K562 (cell line): ENCODE data around the gene CENPO. TPM values are rescaled to one million over a fixed set of nuclear protein-coding genes. Genes with fewer than 3 reads are reported as not detected.

Source experiments
- ATAC-seq: fragments of 200-7000 bp; cut with Tn5 transposase; 3 replicates; pipeline ENCODE4 v1.9.1; 2020; ENCODE audit warnings: moderate library complexity
- BruUV-seq: library from RNA; stranded (reverse); fragments of 400-500 nt; replicated peaks from 2 replicates; lab custom pipeline; 2021; lab: Mats Ljungman, UMichigan
- CTCF ChIA-PET: fragments of 300-600 bp; formaldehyde crosslinking; extraction: SDS; loops from one replicate; lab custom pipeline; 2021; ENCODE audit warnings: low intra/inter-chr PET ratio; lab: Yijun Ruan, JAX
- POLR2A ChIA-PET: fragments of 300-600, 350-650 bp; sonication (Branson Sonifier 250); formaldehyde crosslinking; extraction: SDS; loops from one replicate; lab custom pipeline; 2021; ENCODE audit warnings: antibody characterized with exemption, inconsistent platforms; lab: Yijun Ruan, JAX
- DNase-seq, 4 experiments: peaks; one replicate each; pipeline versions ENCODE4 v3.0.0 to v3.0.0-alpha.2; 2011 to 2018; ENCODE audit warnings: low spot score in 3 of 4, mixed read lengths in 3 of 4; ENCODE audit errors: extremely low read depth in 1 of 4
- FAIRE-seq: peaks from 2 replicates; lab custom pipeline; 2011; peaks lifted over from hg19 to GRCh38; lab: Jason Lieb, UNC
- H2AFZ ChIP-seq: 2 replicates; pipeline ENCODE4 v1.6.0; 2011; ENCODE audit warnings: low read depth, low read length, control low read depth, inconsistent platforms
- H3K27ac ChIP-seq: fragments of 200-600 bp; 3 replicates; pipeline ENCODE4 v1.8.0; 2011; ENCODE audit warnings: low read depth, mild to moderate bottlenecking, control low read depth, inconsistent platforms, low read length, moderate library complexity, mixed read lengths; ENCODE audit errors: extremely low read depth
- H3K27me3 ChIP-seq, 2 experiments: fragments of 300-600 bp in 1 of 2; 2 replicates in 1 of 2; 3 replicates in 1 of 2; pipeline versions ENCODE4 v1.6.0 to v1.8.0; 2011; ENCODE audit warnings: inconsistent platforms in 2 of 2, low read length in 2 of 2, mild to moderate bottlenecking in 1 of 2, mixed read lengths in 1 of 2, moderate library complexity in 1 of 2; ENCODE audit not compliant: control insufficient read depth in 2 of 2, insufficient read depth in 2 of 2
- H3K36me3 ChIP-seq: fragments of 300-600 bp; 3 replicates; pipeline ENCODE4 v1.8.0; 2011; ENCODE audit warnings: mild to moderate bottlenecking, low read length, inconsistent platforms; ENCODE audit not compliant: control insufficient read depth, insufficient read depth
- H3K4me1 ChIP-seq, 2 experiments: fragments of 200-600 bp in 1 of 2; replicated peaks in 1 of 2; 2 replicates in 1 of 2; 3 replicates in 1 of 2; pipeline versions ENCODE4 v1.5.1 to v1.8.0; 2011; ENCODE audit warnings: inconsistent platforms in 2 of 2, low read length in 2 of 2, mild to moderate bottlenecking in 1 of 2, mixed read lengths in 1 of 2, moderate library complexity in 1 of 2; ENCODE audit not compliant: control insufficient read depth in 2 of 2, insufficient read depth in 2 of 2
- H3K4me2 ChIP-seq: 2 replicates; pipeline ENCODE4 v1.6.1; 2011; ENCODE audit warnings: low read length, control low read depth, inconsistent platforms, mixed read lengths; ENCODE audit not compliant: insufficient read depth
- H3K4me3 ChIP-seq: fragments of 200-600 bp; sonication (generic), shearing (Covaris generic); 2 replicates; pipeline ENCODE4 v1.5.1; 2016; ENCODE audit warnings: control low read depth, inconsistent platforms
- H3K79me2 ChIP-seq: fragments of 200-600 bp; 3 replicates; pipeline ENCODE4 v1.8.0; 2011; ENCODE audit warnings: low read length, inconsistent platforms; ENCODE audit not compliant: control insufficient read depth, insufficient read depth
- H3K9ac ChIP-seq, 2 experiments: 2 replicates each; pipeline versions ENCODE4 v1.6.0 to v1.6.1; 2011; ENCODE audit warnings: low read depth in 2 of 2, low read length in 2 of 2, control low read depth in 1 of 2, inconsistent platforms in 1 of 2, mild to moderate bottlenecking in 1 of 2, mixed read lengths in 1 of 2; ENCODE audit not compliant: insufficient read depth in 1 of 2
- H3K9me1 ChIP-seq: one replicate; pipeline ENCODE4 v1.6.0; 2011; ENCODE audit warnings: inconsistent platforms, mild to moderate bottlenecking, low read length, moderate library complexity; ENCODE audit not compliant: control insufficient read depth, insufficient read depth
- H3K9me3 ChIP-seq: replicated peaks from 2 replicates; pipeline ENCODE4 v1.5.1; 2011; ENCODE audit warnings: low read depth, low read length, inconsistent platforms; ENCODE audit not compliant: control insufficient read depth, insufficient read depth
- H4K20me1 ChIP-seq: replicated peaks from 2 replicates; pipeline ENCODE4 v1.6.1; 2011; ENCODE audit warnings: low read length, inconsistent platforms, mixed read lengths; ENCODE audit not compliant: control insufficient read depth, insufficient read depth
- CBFA2T2 ChIP-seq: fragments of 450-650 bp; conservative IDR thresholded peaks from 2 replicates; pipeline ENCODE4 v1.6.1; 2017; ENCODE audit warnings: mild to moderate bottlenecking
- IRF9 ChIP-seq: fragments of 450-650 bp; IDR thresholded peaks from 2 replicates; pipeline ENCODE4 v1.6.1; 2016; ENCODE audit warnings: missing biosample characterization, missing genetic modification characterization
- MIER1 ChIP-seq: fragments of 450-650 bp; IDR thresholded peaks from 2 replicates; pipeline ENCODE4 v1.6.1; 2016; ENCODE audit warnings: antibody characterized with exemption, mild to moderate bottlenecking, low read depth
- RBM39 ChIP-seq: fragments of 200-400 bp; formaldehyde crosslinking; optimal IDR thresholded peaks from 2 replicates; pipeline ENCODE3; 2018; ENCODE audit warnings: low read depth, low read length
- SMARCC2 ChIP-seq: fragments of 450-650 bp; IDR thresholded peaks from 2 replicates; pipeline ENCODE4 v1.6.1; 2017; ENCODE audit warnings: antibody characterized with exemption, moderate library complexity, mild to moderate bottlenecking, low read depth
- SRSF3 ChIP-seq: fragments of 200-400 bp; formaldehyde crosslinking; IDR thresholded peaks from 2 replicates; pipeline ENCODE4 v1.6.1; 2016; ENCODE audit warnings: mild to moderate bottlenecking, low read length, moderate library complexity; ENCODE audit not compliant: insufficient read depth
- TEAD1 ChIP-seq, 2 experiments: fragments of 450-650 bp in 1 of 2; sonication (generic) in 1 of 2; formaldehyde crosslinking; IDR thresholded peaks; 2 replicates each; pipeline versions ENCODE4 v1.4.0 to v1.8.0; 2020 to 2022; ENCODE audit warnings: mild to moderate bottlenecking in 2 of 2, missing genetic modification reagents in 1 of 2
- TSHZ1 ChIP-seq: fragments of 250-450 bp; sonication (Bioruptor Pico); IDR thresholded peaks from 2 replicates; pipeline ENCODE4 v1.4.0; 2020; ENCODE audit warnings: mild to moderate bottlenecking, moderate library complexity
- ZKSCAN1 ChIP-seq: fragments of 150-350 bp; IDR thresholded peaks from 2 replicates; pipeline ENCODE4 v1.6.1; 2016; ENCODE audit warnings: low read depth, low read length
- WGBS: fragments of 100-300 bp; shearing (Covaris generic); methylation state at CpG from one replicate; pipeline ENCODE4 v1.1.6; 2016; ENCODE audit warnings: low coverage, mixed read lengths; ENCODE audit not compliant: insufficient coverage; ENCODE audit errors: missing lambda C conversion rate; 5-methylcytosine and 5-hydroxymethylcytosine counted together
- in situ Hi-C: fragments of 300-500 bp; cut with MboI; formaldehyde crosslinking; loops from 4 replicates; pipeline ENCODE4 v1.15.0; 2018; ENCODE audit warnings: inconsistent platforms, mixed read lengths
- intact Hi-C: fragments of 100-400 bp; cut with micrococcal nuclease; formaldehyde crosslinking; loops from 2 replicates; pipeline ENCODE4 v1.14.2; 2022
- polyA plus RNA-seq, 8 experiments: library from polyadenylated mRNA; depleted of rRNA in 4 of 8; stranded (reverse) in 5 of 8; unstranded in 3 of 8; fragments of >200 nt; fragmentation: Nextera tagmentation in 2 of 8; fragmentation: Illumina TruSeq in 1 of 8; extraction: Ambion mirVana in 2 of 8; extraction: Trizol in 1 of 8; gene quantifications; 2 replicates each; pipeline versions ENCODE4 v1.2.1 to v1.2.3, GENCODE V29; 2011 to 2014; ENCODE audit warnings: inconsistent platforms in 1 of 8, missing spikeins in 1 of 8
- total RNA-seq, 7 experiments: library from RNA; depleted of rRNA in 6 of 7; stranded (reverse); fragments of >200 nt in 6 of 7; fragmentation: Illumina TruSeq in 2 of 7; extraction: Trizol in 2 of 7; gene quantifications; 2 replicates each; pipeline versions ENCODE4 v1.2.1 to v1.2.3, GENCODE V29; 2011 to 2021; ENCODE audit warnings: low replicate concordance in 1 of 7
- TF ChIP-seq, protein P1 (sequence below), 3 experiments: IDR thresholded peaks in 2 of 3; conservative IDR thresholded peaks in 1 of 3; 2 replicates each; pipeline ENCODE4 v1.5.1; 2011 to 2012; ENCODE audit warnings: low read length in 3 of 3, mild to moderate bottlenecking in 3 of 3, control low read depth in 2 of 3, improper control_type of control experiment in 1 of 3, inconsistent platforms in 1 of 3, low read depth in 1 of 3, mixed read lengths in 1 of 3, moderate library complexity in 1 of 3; ENCODE audit not compliant: insufficient read depth in 2 of 3
- TF ChIP-seq, protein P2 (sequence below): sonication (generic); formaldehyde crosslinking; IDR thresholded peaks from 2 replicates; pipeline ENCODE4 v1.8.0; 2022; ENCODE audit warnings: mild to moderate bottlenecking, missing genetic modification reagents
- TF ChIP-seq, protein P3 (sequence below): fragments of 250-450 bp; sonication (Bioruptor Pico); IDR thresholded peaks from 2 replicates; pipeline ENCODE4 v1.8.0; 2021; ENCODE audit warnings: borderline replicate concordance, mild to moderate bottlenecking, moderate library complexity; ENCODE audit not compliant: poor library complexity, severe bottlenecking

The CENPO gene
- total and polyA plus RNA-seq, 9 of the 15 experiments (the other 6 are each of a cell fraction or from before 2014, with no cell fraction given), result 30.6 to 59.4 (median 38.9) TPM

DNA sequence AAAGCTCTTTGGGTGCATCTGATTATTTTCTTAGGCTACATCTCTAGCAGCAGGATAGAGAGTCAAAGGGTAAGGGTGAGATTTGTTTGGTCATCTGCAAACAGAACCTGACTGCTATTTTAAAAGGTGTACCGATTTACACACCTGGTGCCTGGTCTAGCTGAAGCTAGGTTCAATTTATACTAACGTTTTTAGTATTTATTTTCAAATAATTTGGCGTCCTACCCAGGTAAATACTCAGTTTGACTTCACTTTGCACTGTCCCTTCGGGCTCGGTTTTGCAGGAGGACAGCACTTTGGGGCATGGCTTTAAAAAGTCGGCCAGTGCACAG is 717 bp upstream of the CENPO start:
- in situ Hi-C loops (loop anchor here (25.0 kb wide), 1 partner anchor 380 kb away; no protein-coding TSS in a partner anchor), intact Hi-C loops (loop anchor here (1.0 to 2.0 kb wide), 2 partner anchors 35 to 302 kb away; partner anchors contain the start of gene NCOA1)
- DNase-seq (no peak), FAIRE-seq (no peak), ATAC-seq (no peak)
- WGBS, result 2% methylated on average over 6 of the region's 6 CpGs
- peak overlapping the region; percentile 87 for H3K4me3 ChIP-seq
- ChIA-PET POLR2A (interaction anchor here (0.6 to 3.1 kb wide), 15 partner anchors 13 to 366 kb away, joined by 3 to 10 read pairs (median 3); no protein-coding TSS in a partner anchor), CTCF (interaction anchor here (1.0 to 1.5 kb wide), 2 partner anchors 35 to 382 kb away, joined by 3 to 6 read pairs; no protein-coding TSS in a partner anchor)
- BruUV-seq, result TSS peak; percentile 79
- peak overlapping the region; percentile 95 for H3K4me2 ChIP-seq
- peaks cover 44% of the 10 kb centered on the region; the same call in 2 of the 3 replicates for H3K36me3 ChIP-seq
- peaks cover 5% of the 10 kb centered on the region; the same call in 1 of the 2 replicates for H4K20me1 ChIP-seq
- peak overlapping the region; percentile 100 for H2AFZ ChIP-seq
- peaks cover 58% of the 10 kb centered on the region for H3K79me2 ChIP-seq
- no peaks in the 10 kb centered on the region for H3K9me1 ChIP-seq
- H3K27me3 ChIP-seq, result no peaks in the 10 kb centered on the region
- H3K4me1 ChIP-seq, result peaks cover 9 to 30% of the 10 kb centered on the region in 2 experiments; a peak in 4 of 5 replicates
- H3K9ac ChIP-seq, result peak overlapping the region; percentile 98 to 100
- H3K27ac ChIP-seq, result peak overlapping the region; percentile 99
- no peaks in the 10 kb centered on the region for H3K9me3 ChIP-seq
- TF ChIP-seq, protein P1, sequence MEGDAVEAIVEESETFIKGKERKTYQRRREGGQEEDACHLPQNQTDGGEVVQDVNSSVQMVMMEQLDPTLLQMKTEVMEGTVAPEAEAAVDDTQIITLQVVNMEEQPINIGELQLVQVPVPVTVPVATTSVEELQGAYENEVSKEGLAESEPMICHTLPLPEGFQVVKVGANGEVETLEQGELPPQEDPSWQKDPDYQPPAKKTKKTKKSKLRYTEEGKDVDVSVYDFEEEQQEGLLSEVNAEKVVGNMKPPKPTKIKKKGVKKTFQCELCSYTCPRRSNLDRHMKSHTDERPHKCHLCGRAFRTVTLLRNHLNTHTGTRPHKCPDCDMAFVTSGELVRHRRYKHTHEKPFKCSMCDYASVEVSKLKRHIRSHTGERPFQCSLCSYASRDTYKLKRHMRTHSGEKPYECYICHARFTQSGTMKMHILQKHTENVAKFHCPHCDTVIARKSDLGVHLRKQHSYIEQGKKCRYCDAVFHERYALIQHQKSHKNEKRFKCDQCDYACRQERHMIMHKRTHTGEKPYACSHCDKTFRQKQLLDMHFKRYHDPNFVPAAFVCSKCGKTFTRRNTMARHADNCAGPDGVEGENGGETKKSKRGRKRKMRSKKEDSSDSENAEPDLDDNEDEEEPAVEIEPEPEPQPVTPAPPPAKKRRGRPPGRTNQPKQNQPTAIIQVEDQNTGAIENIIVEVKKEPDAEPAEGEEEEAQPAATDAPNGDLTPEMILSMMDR (IDR thresholded peaks at IDR 0.05 in 2 of 3, conservative IDR thresholded peaks at IDR 0.05 in 1 of 3; ENCODE audit: insufficient read depth in 2 of 3, low read depth in 1 of 3, low read length in 3 of 3), result no peak
- TF ChIP-seq SRSF3 (no peak), SMARCC2 (0 out of 2 replicates have a peak, but pooled peaks have one; percentile 19), MIER1 (peak; percentile 60; the same call in 1 of the 2 replicates), CBFA2T2 (no peak), TEAD1 (CRISPR knock-in tag; IDR thresholded peaks at IDR 0.05) (no peak), RBM39 (peak; percentile 8), TSHZ1 (no peak), IRF9 (no peak), ZKSCAN1 (no peak)
- TF ChIP-seq, protein P2, sequence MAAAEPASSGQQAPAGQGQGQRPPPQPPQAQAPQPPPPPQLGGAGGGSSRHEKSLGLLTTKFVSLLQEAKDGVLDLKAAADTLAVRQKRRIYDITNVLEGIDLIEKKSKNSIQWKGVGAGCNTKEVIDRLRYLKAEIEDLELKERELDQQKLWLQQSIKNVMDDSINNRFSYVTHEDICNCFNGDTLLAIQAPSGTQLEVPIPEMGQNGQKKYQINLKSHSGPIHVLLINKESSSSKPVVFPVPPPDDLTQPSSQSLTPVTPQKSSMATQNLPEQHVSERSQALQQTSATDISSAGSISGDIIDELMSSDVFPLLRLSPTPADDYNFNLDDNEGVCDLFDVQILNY (CRISPR knock-in tag), result no peak
- TF ChIP-seq, protein P3, sequence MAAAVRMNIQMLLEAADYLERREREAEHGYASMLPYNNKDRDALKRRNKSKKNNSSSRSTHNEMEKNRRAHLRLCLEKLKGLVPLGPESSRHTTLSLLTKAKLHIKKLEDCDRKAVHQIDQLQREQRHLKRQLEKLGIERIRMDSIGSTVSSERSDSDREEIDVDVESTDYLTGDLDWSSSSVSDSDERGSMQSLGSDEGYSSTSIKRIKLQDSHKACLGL (CRISPR knock-in tag), result no peak
